Activated CD4-positive, alpha-beta T cell treated with anti-CD3 and anti-CD28 coated beads, Interleukin-2, amount 10 ng/mL, durations not matched to agents 7 days and 5 days (primary cell): ENCODE data around the gene MZT2B. TPM values are rescaled to one million over a fixed set of nuclear protein-coding genes. Genes with fewer than 3 reads are reported as not detected.
"Not testable (repeated sequence)": the region's sequence is repeated elsewhere in the genome, so short reads cannot be mapped to it uniquely, and the experiment has no call there.

Source experiments
- CTCF ChIA-PET: fragments of 350-600 bp; sonication (Branson Sonifier 250); formaldehyde crosslinking; loops from one replicate; lab custom pipeline; 2021; ENCODE audit warnings: antibody characterized with exemption; lab: Charles Lee
- POLR2A ChIA-PET: fragments of 350-600 bp; sonication (Branson Sonifier 250); formaldehyde crosslinking; loops from one replicate; lab custom pipeline; 2021; ENCODE audit warnings: antibody characterized with exemption; lab: Charles Lee
- DNase-seq: peaks from one replicate; pipeline ENCODE4 v3.0.0-alpha.2; 2020
- H3K27ac Mint-ChIP-seq: one replicate; pipeline ENCODE4 v1.8.0; 2021; ENCODE audit warnings: mild to moderate bottlenecking, moderate library complexity, mixed read lengths
- H3K27me3 Mint-ChIP-seq: one replicate; pipeline ENCODE4 v1.8.0; 2021; ENCODE audit warnings: mixed read lengths
- H3K36me3 Mint-ChIP-seq: one replicate; pipeline ENCODE4 v1.8.0; 2021; ENCODE audit warnings: low read depth, mixed read lengths
- H3K4me1 Mint-ChIP-seq: one replicate; pipeline ENCODE4 v1.8.0; 2021; ENCODE audit warnings: mixed read lengths
- H3K4me3 Mint-ChIP-seq: one replicate; pipeline ENCODE4 v1.8.0; 2021; ENCODE audit warnings: mild to moderate bottlenecking, moderate library complexity, mixed read lengths
- H3K9me3 Mint-ChIP-seq: one replicate; pipeline ENCODE4 v1.8.0; 2021; ENCODE audit warnings: mixed read lengths
- total RNA-seq, 2 experiments: library from RNA; stranded (reverse); gene quantifications; one replicate each; pipeline ENCODE4 v1.2.3, GENCODE V29; 2021

The MZT2B gene
- total RNA-seq, 2 experiments from 2014 or later = 387 to 417 TPM

GRCh38 chr2:130169163-130169562 lies 12.9 kb upstream of the MZT2B start:
- CTCF ChIA-PET = interaction anchor here (5.5 kb wide), 1 partner anchor 12 kb away, joined by 27 read pairs; the partner anchor contains the start of genes MZT2B and SMPD4
- Mint-ChIP-seq H3K27ac (peak overlapping the region; percentile 54), H3K4me1 (peaks cover 16% of the 10 kb centered on the region), H3K36me3 (peaks cover 45% of the 10 kb centered on the region)
- POLR2A ChIA-PET, H3K4me3 Mint-ChIP-seq, H3K9me3 Mint-ChIP-seq, H3K27me3 Mint-ChIP-seq, DNase-seq: not testable (repeated sequence)

- Mint-ChIP-seq H3K27ac (peak overlapping the region; percentile 31), H3K4me3 (no peak overlapping the region), H3K36me3 (peaks cover 39% of the 10 kb centered on the region), H3K9me3 (no peaks in the 10 kb centered on the region), H3K4me1 (peaks cover 16% of the 10 kb centered on the region), H3K27me3 (no peaks in the 10 kb centered on the region)
- CTCF ChIA-PET = interaction anchor here (1.2 to 5.5 kb wide), 3 partner anchors 10 to 14 kb away, joined by 3 to 27 read pairs (median 4); partner anchors contain the start of genes MZT2B and SMPD4
- POLR2A ChIA-PET = interaction anchor here (1.1 kb wide), 1 partner anchor 171 kb away, joined by 3 read pairs; no protein-coding TSS in a partner anchor
- no peak for DNase-seq
Measured at GRCh38 chr2:130169896-130170295, 12.2 kb upstream of the MZT2B start.

GRCh38 chr2:130174866-130175265 lies 7.2 kb upstream of the MZT2B start:
- H3K27ac Mint-ChIP-seq, CTCF ChIA-PET, H3K4me3 Mint-ChIP-seq, H3K27me3 Mint-ChIP-seq, DNase-seq, H3K9me3 Mint-ChIP-seq: not testable (repeated sequence)
- POLR2A ChIA-PET = interaction anchor here (0.6 kb wide), 1 partner anchor 201 kb away, joined by 3 read pairs; no protein-coding TSS in a partner anchor
- Mint-ChIP-seq H3K4me1 (peaks cover 15% of the 10 kb centered on the region), H3K36me3 (peaks cover 22% of the 10 kb centered on the region)

GRCh38 chr2:130180404-130181324 lies 1.4 kb upstream of the MZT2B start:
- H3K9me3 Mint-ChIP-seq, H3K27me3 Mint-ChIP-seq, POLR2A ChIA-PET, DNase-seq: not testable (repeated sequence)
- Mint-ChIP-seq H3K4me1 (peaks cover 28% of the 10 kb centered on the region), H3K4me3 (peak overlapping the region; percentile 91), H3K36me3 (peaks cover 12% of the 10 kb centered on the region), H3K27ac (peak overlapping the region; percentile 99)
- CTCF ChIA-PET = interaction anchor here (0.7 to 2.4 kb wide), 7 partner anchors 11 to 196 kb away, joined by 3 to 27 read pairs (median 3); partner anchors contain the start of gene IMP4

GRCh38 chr2:130181325-130181879 lies 660 bp upstream of the MZT2B start, which contains the start of gene SMPD4:
SMPD4 (minus strand) TSS chr2:130181602; CDS start chr2:130176592, 5,010 bp downstream.
- H3K4me1 Mint-ChIP-seq = peaks cover 28% of the 10 kb centered on the region
- peak; percentile 96 for DNase-seq
- no peaks in the 10 kb centered on the region for H3K27me3 Mint-ChIP-seq
- CTCF ChIA-PET = interaction anchor here (0.7 to 2.4 kb wide), 7 partner anchors 12 to 196 kb away, joined by 3 to 27 read pairs (median 3); partner anchors contain the start of gene IMP4
- H3K36me3 Mint-ChIP-seq = peaks cover 9% of the 10 kb centered on the region
- H3K4me3 Mint-ChIP-seq = peak within 1 kb of the TSS; percentile 91
- H3K27ac Mint-ChIP-seq = peak within 1 kb of the TSS; percentile 99
- H3K9me3 Mint-ChIP-seq = no peaks in the 10 kb centered on the region
- POLR2A ChIA-PET = interaction anchor here (0.8 kb wide), 1 partner anchor 195 kb away, joined by 3 read pairs; no protein-coding TSS in a partner anchor

- H3K27me3 Mint-ChIP-seq, H3K9me3 Mint-ChIP-seq, POLR2A ChIA-PET: not testable (repeated sequence)
- peaks cover 10% of the 10 kb centered on the region for H3K36me3 Mint-ChIP-seq
- DNase-seq = peak; percentile 12
- peak overlapping the region; percentile 87 for H3K27ac Mint-ChIP-seq
- H3K4me1 Mint-ChIP-seq = peaks cover 24% of the 10 kb centered on the region
- H3K4me3 Mint-ChIP-seq = peak overlapping the region; percentile 75
- CTCF ChIA-PET = interaction anchor here (0.6 to 2.4 kb wide), 4 partner anchors 14 to 160 kb away, joined by 3 to 27 read pairs (median 7); partner anchors contain the start of gene IMP4
Measured at GRCh38 chr2:130182826-130183511, 907 bp downstream of the MZT2B start.

- ChIA-PET CTCF (interaction anchor here (1.5 kb wide), 1 partner anchor 148 kb away, joined by 4 read pairs; no protein-coding TSS in a partner anchor), POLR2A (no interaction called here)
- DNase-seq = no peak
- Mint-ChIP-seq H3K27me3 (no peaks in the 10 kb centered on the region), H3K36me3 (peaks cover 10% of the 10 kb centered on the region), H3K9me3 (no peaks in the 10 kb centered on the region), H3K4me1 (peaks cover 20% of the 10 kb centered on the region), H3K27ac (peak overlapping the region; percentile 87), H3K4me3 (peak overlapping the region; percentile 75)
Measured at GRCh38 chr2:130183512-130184373, 1.7 kb downstream of the MZT2B start.

GRCh38 chr2:130185436-130185835 lies 3.4 kb downstream of the MZT2B start:
- ChIA-PET POLR2A (no interaction called here), CTCF (interaction anchor here (0.6 kb wide), 1 partner anchor 32 kb away, joined by 3 read pairs; no protein-coding TSS in a partner anchor)
- DNase-seq = no peak
- H3K9me3 Mint-ChIP-seq = no peaks in the 10 kb centered on the region
- H3K27ac Mint-ChIP-seq = peak overlapping the region; percentile 80
- peaks cover 16% of the 10 kb centered on the region for H3K4me1 Mint-ChIP-seq
- no peak overlapping the region for H3K4me3 Mint-ChIP-seq
- H3K36me3 Mint-ChIP-seq = peaks cover 10% of the 10 kb centered on the region
- no peaks in the 10 kb centered on the region for H3K27me3 Mint-ChIP-seq

GRCh38 chr2:130185896-130186295 lies 3.8 kb downstream of the MZT2B start:
- H3K36me3 Mint-ChIP-seq = peaks cover 8% of the 10 kb centered on the region
- H3K4me3 Mint-ChIP-seq = no peak overlapping the region
- H3K4me1 Mint-ChIP-seq = peaks cover 16% of the 10 kb centered on the region
- CTCF ChIA-PET = no interaction called here
- POLR2A ChIA-PET = no interaction called here
- DNase-seq = no peak
- H3K27ac Mint-ChIP-seq = peak overlapping the region; percentile 54
- no peaks in the 10 kb centered on the region for H3K27me3 Mint-ChIP-seq
- no peaks in the 10 kb centered on the region for H3K9me3 Mint-ChIP-seq

- ChIA-PET POLR2A (no interaction called here), CTCF (no interaction called here)
- H3K4me1 Mint-ChIP-seq = peaks cover 17% of the 10 kb centered on the region
- H3K9me3 Mint-ChIP-seq = no peaks in the 10 kb centered on the region
- no peak overlapping the region for H3K27ac Mint-ChIP-seq
- DNase-seq = no peak
- H3K4me3 Mint-ChIP-seq = no peak overlapping the region
- peaks cover 8% of the 10 kb centered on the region for H3K36me3 Mint-ChIP-seq
- no peaks in the 10 kb centered on the region for H3K27me3 Mint-ChIP-seq
Measured at GRCh38 chr2:130186391-130186790, 4.3 kb downstream of the MZT2B start.

- ChIA-PET POLR2A (no interaction called here), CTCF (interaction anchor here (1.3 kb wide), 1 partner anchor 145 kb away, joined by 4 read pairs; no protein-coding TSS in a partner anchor)
- no peak overlapping the region for H3K4me3 Mint-ChIP-seq
- peak overlapping the region; percentile 19 for H3K27ac Mint-ChIP-seq
- DNase-seq = no peak
- peaks cover 10% of the 10 kb centered on the region for H3K36me3 Mint-ChIP-seq
- no peaks in the 10 kb centered on the region for H3K9me3 Mint-ChIP-seq
- H3K4me1 Mint-ChIP-seq = peaks cover 18% of the 10 kb centered on the region
- no peaks in the 10 kb centered on the region for H3K27me3 Mint-ChIP-seq
Measured at GRCh38 chr2:130187268-130187667, 5.2 kb downstream of the MZT2B start.
